Astrocyte of the hippocampus (primary cell): ENCODE measurements around the gene SLC35F4.
"Not testable (repeated sequence)": the region's sequence is repeated elsewhere in the genome, so short reads cannot be mapped to it uniquely, and the experiment has no call there.

ENCODE experiments used
- DNase-seq: peaks from one replicate; pipeline ENCODE4 v3.0.0; 2011; ENCODE audit warnings: low read depth, low spot score

Gene SLC35F4

DNA sequence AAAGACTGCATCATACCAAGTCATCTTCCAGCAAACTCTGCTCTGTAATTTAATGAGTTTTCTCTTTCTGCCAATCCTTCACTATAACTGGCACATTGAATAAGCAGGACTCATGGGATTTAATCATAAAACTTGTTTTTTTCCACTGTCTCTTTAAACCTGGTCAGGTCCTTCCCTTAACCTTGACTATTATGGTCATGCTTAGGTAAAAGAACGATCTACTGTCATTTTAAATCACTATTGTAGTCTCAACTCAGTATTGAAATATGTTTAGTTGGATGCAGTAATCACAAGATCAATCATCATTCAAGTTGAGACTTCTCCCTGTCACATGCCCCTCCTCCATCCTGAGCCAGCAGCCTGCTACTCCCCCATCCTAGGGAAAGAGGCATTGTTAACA lies 56.1 kb downstream of the SLC35F4 start:
- DNase-seq = no peak

DNA sequence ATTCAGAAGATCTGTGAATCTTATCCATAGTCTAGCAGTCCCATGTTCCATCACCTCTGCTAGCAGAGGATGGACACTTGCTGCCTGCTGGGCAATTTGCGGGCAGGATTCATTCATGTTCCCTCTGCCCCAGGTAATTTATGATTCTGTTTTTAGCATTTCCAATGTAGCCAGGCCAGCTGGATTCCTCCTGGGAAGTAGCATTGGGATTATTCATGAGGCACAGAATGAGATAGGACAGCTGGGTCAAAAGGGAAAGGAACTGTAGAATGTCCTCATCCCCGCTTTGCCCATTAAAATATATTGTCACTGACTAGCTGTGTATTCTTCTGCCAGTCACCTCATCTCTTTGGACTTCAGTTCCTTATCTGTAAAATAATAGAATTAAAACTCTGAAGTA lies 68.7 kb downstream of the SLC35F4 start:
- no peak for DNase-seq

DNA sequence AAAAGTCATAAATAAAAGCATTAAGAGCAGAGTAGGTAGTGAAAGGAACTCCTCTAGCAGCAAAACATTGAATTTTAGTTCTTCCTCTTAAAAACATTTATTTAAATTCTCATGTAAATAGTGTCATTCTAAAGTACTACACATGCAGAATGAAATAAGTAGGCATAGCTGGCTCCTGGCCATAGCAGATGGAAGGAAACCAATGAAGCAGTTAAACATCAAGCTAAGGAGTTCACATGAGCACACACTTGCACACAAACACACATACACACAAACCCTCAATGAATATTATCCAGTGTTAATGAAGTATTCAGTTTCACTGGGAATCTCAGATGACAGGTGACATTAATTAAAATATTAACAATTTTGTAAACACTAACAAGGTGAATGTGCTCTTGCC lies 69.3 kb downstream of the SLC35F4 start:
- no peak for DNase-seq

DNA sequence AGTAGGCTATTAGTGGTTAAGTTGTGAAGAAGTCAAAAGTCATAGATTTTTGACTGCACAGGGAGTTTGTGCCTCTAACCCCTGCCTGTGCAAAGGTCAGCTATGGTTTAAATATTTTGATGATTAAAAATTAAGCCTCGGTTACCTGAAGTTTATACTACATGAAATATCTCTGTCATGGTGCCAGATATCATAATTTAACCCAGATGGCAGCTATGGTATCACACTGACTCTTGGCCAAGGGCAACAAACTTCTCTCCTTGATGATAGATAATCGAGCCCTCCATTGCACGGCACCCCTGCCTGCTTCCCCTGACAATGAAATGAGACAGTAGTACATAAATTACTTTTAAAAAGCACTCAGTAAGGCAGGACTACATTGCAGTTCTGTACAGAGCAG lies 80.8 kb downstream of the SLC35F4 start:
- DNase-seq = no peak

DNA sequence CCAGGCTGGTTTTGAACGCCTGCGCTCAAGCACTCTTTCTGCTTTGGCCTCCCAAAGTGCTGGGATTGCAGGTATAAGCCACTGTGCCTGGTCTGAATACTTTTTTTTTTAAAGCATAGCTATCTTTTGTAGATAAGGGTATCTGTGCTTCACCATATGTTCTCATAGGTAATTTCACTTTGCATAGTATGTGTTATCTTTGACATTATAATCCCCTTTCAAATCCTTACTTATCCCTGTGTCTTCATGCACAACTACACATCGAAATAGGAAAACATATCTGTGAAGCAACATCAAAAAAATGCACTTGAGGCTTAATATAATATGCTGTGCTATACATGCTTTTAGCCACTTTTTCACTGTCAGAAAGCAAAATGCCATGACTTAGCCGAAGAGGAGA lies 94.1 kb downstream of the SLC35F4 start:
- no peak for DNase-seq

DNA sequence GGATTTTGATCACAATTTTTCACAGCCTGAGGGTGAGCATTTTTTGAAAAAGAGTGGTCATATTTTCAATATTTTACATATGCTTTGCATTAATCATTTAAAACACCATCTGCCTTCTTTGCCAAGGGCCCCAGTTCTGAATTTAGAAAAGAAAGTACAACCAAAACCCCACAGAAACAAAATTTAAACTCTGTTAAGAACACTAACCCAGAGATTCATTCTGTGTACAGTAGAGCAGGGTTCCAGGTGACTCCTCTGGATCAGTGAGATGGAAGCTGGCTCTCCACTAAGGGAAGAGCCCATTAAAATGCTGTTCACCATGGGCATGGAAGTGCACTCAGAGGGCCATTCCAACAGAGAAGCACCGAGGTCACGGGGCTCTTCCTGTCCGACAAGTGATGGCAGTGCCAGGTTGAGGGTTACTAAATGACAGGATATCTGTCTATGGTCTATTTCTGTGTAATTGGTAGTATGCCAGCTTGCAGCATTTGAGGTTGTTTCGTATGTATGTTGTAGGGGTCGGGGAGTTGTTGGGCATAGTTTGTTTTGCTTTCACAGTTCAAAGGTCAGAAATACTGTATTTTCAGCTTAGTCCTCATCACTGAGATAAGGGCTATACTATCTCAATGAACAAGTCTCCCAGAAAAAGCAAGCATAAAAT lies 95.9 kb downstream of the SLC35F4 start:
- DNase-seq = no peak

DNA sequence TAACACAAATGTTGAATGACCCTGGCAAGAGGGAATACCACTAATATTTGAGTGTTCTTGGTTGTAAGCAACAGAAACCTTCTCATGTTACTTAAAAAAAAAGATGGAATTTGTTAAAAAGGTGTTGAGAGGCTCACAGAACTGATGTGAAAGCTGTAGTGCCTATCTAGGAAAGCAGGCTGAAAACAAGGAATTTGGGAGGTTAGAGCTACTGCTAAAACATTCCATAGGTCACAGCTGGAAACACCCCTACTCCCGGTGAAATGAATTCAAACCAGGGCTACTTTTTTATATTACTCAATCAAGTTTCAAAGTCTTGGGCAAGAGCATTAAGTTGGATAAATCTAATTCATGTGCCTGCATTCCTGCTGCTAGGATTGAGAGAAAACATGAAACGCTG lies 104.1 kb downstream of the SLC35F4 start:
- no peak for DNase-seq

DNA sequence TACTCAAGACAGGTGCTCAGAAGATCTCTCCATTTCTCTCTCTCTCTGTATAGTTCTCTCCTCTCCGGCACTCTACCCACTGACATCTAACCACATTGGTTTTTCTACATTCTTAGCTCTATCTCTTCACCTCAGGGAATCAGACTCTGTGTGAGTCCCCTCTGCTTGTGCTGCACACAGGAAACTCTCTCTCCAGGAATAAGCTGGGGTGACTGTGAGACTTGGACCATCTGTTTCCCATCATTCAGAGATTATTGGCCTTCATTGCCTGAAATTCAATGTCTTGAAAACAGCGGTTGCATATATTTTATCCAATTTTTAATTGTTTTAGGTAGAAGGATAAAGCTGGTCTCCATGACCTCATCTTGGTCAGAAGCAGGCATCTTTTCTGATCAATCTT lies 105.0 kb downstream of the SLC35F4 start:
- DNase-seq = no peak

DNA sequence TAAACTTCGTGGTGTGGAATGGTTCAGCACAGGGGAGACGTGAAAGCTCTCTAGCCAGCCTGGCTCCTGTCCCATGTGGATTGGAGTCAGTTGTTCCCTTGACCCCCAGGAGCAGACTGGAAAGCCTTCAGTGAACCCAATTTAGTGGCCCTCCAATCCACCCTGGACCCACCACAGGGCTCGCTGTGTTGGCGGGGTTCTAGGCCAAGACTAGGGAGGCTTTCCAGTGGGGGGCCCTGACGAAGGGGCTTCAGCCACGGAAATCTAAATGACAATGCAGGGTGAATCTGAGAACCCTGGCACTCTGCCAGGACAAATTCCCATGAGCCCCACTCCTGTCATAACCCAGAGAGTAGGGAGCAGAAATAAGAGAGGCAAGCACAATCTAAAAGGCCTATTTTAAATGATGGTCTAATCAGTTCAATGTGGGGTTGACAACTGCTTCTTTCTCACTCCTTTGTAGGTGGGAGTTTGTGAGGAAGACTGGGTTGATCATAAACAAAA lies 110.8 kb downstream of the SLC35F4 start:
- no peak for DNase-seq

DNA sequence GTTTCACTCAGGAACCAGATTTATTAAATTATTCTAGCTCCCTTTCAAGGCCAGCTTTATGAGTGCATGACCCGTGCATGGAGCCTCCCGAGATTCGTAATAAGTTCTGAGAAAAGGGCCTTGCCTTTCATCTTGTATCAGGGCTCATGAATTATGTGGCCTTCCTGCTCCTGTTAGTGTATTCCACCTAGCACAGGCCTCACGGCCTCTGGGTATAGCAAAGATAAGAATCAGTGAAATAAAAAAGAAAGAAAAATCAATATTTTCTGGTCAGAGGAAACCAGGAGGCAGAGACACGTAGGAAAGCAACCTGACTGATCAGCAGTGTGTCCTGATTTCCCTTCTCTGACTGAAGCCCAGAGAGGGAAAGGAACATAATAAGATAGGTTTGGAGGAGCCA lies 111.4 kb downstream of the SLC35F4 start:
- no peak for DNase-seq

DNA sequence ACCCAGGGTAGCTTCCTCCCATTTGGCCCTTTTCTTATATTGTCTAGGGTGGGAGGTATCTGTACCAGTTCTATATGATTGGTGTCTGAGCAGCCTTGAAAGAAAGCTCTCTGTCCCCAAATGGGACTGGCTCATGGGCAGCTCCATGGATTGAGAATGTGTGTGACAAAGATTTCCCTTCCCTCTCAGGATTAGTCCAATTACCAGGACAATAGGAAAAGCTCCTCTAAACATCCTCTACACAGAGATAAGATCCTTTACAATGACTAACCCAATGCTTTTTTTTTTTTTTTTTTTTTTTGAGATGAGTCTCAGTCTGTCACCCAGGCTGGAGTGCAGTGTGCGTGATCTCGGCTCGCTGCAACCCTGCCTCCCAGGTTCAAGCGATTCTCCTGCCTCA lies 112.1 kb downstream of the SLC35F4 start:
- DNase-seq = no peak

DNA sequence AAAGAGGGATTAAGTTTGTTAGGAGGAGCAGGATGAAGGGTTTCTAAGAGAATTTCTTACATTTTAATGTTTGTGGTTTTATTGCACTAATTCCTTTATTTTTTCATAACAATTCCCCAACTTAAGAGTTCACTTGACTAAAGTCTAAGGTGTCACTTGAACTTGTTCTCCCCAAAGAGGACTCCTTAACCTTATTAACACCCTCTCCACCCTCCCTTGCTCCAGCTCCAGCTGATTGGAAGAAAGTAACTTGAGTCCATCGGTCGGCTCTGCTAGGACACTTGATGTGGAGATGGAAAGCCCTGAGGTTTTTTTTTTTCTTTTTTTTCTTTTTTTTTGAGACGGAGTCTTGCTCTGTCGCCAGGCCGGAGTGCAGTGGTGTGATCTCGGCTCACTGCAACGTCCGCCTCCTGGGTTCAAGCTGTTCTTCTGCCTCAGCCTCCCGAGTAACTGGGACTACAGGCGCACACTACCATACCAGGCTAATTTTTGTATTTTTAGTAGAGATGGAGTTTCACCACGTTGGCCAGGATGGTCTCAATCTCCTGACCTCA lies 113.7 kb downstream of the SLC35F4 start:
- DNase-seq = not testable (repeated sequence)

DNA sequence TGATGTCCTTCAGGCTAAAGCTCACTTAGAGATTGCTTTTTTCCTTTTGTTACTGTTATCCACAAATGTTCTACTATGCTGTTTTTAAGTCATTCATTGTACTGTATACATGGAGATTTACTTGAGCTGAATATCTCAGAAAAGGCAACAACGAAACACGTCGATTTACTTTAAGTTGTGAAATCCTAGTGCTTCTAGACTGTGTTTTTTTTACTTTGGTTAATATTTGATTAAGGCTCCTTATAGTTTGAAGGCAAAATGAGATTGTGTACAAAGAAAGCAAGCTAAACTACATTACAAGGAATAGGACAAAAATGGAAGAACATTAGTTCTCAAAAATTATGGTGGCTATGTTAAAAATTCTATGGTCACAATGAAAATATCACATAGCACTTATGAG lies 114.5 kb downstream of the SLC35F4 start:
- DNase-seq = no peak

DNA sequence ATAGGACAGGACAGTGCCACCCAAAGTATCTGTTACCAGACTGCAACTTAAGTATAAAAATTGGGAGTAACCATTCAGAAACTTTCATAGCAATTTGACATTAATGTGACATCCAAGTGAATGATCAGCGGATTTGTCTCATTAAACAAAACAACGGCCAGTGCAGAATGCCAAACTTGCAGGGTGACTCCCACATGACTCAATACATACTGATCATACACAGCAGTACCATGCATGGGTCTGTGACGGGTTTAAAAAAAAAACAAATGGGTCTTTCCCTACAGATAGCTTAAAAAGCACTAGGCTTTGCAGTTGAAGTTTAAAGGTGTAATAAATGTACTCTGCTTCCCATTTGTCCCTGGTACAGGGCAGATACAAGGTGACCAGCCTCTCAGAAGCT lies 116.6 kb downstream of the SLC35F4 start:
- peak; percentile 33 for DNase-seq

DNA sequence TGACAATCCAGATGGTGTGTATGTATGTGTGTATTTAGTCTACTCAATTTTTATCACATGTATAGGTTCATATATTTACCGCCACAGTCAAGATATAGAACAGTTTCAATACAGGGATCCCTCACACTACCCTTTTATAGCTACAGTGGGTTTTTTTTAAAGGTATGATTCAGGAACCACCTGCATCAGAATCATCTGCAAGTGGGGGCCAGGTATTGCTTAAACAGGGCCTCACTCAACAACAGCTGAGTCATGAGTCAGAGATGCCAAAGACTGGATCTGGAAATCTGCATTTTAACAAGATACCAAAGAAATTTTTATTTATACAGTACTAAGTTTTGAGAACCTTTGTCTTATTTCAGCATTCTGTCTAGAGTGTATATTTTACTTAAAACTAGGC lies 117.6 kb downstream of the SLC35F4 start:
- no peak for DNase-seq

DNA sequence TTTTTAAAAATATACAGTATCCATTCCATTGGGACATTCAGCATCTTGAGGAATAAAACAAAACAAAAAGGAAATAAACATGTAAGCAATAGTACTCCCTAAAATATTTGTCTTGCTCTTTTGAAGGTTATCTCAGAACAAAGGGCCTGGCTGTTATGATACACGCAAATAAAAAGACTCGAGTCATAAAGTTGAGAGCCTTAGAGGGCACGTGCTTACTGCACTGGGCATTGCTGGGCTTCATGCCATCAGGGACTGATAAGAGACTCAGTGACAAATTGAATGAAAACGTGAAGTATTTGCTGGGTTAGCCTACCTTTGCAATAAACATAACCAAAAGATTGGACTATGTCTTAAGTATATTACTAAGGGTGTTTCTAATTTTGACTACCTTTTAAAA lies 118.9 kb downstream of the SLC35F4 start:
- peak; percentile 61 for DNase-seq

DNA sequence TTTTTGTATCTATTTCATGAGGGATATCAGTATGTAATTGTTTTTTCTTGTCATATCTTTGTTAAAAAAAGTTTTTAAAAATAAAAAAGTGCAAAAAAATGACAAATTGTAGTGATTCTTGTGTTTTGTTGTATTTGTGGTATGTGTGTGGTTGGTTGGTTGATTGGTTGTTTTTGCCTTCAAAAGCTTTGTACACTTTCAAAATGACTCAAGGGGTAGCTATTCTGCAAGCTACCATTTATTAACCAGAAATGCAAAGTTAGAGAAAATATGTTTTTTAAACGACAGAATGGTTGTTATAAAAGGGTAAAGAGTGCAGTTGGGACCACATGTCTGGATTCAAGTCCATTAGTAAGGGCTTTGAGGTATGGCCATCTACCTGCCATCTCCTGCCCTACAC lies 119.3 kb downstream of the SLC35F4 start:
- peak; percentile 31 for DNase-seq

DNA sequence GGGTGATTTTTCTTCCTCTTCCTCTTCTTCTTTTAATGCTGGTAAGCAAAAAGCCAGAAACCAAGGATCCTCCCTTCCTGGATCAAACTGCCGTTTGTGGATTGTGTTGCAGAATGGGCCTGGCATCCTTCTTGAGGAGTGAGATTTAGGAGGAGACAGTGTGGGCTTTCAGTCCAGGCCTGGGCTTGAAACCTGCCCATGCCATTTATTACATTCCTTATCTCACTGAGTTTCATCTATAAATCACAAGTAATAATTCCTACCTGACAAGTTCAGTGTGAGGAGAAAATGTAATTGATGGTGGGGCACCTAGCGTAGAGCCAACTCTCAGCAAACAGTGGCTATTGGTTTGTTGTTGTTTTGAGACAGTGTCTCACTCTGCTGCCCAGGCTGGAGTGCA lies 126.4 kb downstream of the SLC35F4 start:
- no peak for DNase-seq

DNA sequence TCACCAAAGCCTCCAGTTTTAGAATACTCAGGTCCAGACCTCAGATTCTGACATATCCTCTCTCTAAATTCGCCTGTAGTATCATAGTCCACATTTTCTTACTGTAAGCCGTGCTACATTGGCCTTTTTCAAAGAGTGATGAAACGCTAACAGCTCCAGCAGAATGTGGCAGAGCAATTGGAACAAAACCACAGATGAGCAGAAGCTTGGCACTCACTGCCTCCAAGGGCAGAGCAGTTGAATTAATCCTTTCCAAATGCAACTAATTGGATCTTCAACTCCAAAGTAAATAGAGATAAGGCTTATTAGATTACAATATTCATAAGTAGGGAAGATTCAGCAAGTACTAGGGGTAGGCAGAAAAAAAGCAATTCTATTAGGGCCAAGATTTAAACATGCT lies 128.3 kb downstream of the SLC35F4 start:
- peak; percentile 13 for DNase-seq

DNA sequence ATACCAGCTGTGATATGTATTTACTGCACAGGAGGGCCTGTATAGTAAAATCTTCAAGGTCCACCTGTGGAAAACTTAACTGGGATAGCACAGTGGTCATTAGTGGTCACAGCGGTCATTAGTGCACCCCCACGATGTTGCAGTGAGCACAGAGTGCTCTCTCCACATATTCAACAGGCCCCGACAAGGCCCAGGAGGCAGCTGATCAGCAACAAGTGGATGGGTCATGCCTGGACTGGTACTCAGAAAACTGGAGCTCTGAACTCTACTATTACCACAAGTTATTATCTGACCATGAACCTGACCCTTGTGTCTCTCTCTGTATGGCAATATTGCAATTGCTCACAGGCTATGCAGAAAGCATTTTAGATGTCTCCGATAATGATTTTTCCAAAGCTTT lies 129.5 kb downstream of the SLC35F4 start:
- DNase-seq = no peak

DNA sequence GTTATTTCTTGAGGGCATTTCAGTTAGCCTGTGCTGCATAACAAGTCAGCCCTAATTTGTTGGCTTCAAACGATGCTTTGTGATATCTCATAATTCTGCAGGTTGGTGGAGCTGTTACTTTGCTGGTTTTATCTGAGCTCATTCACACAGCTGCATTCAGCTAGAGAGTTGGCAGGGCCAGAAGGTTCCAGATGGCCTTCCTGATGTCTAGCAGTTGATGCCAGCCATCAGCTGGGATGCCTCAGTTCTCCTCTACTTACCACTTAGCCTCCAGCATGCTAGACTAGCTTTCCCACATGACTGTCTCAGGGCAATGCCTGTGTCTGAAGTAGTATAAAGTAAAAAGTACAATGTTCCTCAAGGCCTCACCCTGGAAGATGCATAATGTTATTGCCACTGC lies 130.6 kb downstream of the SLC35F4 start:
- no peak for DNase-seq

DNA sequence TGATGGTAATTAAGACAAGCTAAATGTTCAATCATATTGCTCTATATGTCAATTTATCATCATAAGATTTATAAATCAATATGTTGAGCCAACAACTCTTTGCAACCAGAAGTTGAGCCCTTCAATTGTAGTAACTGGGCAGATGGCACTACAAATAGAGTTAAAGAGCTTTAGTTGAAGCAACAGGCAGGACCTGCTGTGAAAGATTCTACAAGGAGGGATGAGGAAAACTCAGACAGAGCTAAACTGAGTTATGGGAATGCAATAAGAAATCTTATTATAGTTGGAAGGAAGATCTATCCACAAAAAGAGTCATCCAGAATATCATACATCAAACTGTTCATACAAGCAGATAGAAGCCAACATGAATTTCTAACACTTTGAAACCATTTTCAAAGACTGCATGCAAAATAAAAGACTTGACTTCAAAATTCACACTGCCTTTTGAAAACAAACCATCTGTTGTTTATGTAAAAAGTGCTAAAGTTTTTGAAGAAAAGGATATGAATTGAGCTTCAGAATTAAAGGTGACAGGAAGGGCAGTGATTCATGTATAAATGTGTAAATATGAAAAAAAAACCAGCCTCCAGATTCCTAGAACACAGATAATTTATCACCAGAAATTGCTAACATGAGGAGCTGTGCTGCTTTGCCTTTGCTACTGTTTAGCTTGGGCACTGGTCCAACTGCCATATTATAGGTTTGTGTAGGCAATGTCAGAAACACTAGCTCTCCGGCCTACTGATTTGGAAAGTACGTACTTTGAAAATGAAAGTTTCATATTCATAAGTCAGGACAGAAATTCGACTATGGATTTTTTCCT lies 133.2 kb downstream of the SLC35F4 start:
- DNase-seq = peak; percentile 11
